Spleen (tissue), 7 donors: ENCODE measurements around the gene NUDT8.

ENCODE experiments used
- POLR2A ChIP-seq, 3 donors: fragments of 450-650 bp; IDR thresholded peaks; one replicate each; pipeline ENCODE4 v1.5.1; 2017; ENCODE audit warnings: antibody characterized with exemption in 3 of 3, mild to moderate bottlenecking in 1 of 3
- POLR2AphosphoS5 ChIP-seq, 3 donors: sonication (generic); formaldehyde crosslinking; IDR thresholded peaks; one replicate each; pipeline ENCODE4 v1.5.1; 2017; ENCODE audit warnings: antibody characterized with exemption in 3 of 3
- TF ChIP-seq, protein P1 (sequence below), 11 experiments: fragments of 200-600 bp in 7 of 11; fragments of 450-650 bp in 4 of 11; sonication (generic) in 4 of 11; IDR thresholded peaks in 8 of 11; conservative IDR thresholded peaks in 3 of 11; 1 replicate in 7 of 11; 2 replicates in 4 of 11; pipeline versions ENCODE4 v1.4.0 to v1.8.0; 2016 to 2021; ENCODE audit warnings: antibody characterized with exemption in 11 of 11, inconsistent platforms in 4 of 11, mild to moderate bottlenecking in 1 of 11
- donor health status: DM: no; HTN: no; CAD: no; lungs with moderate emphysema.
- donor health status: DM: no; HTN: no; CAD: no.
- donor health status: DM: no; HTN: no; CAD: no.

DNA sequence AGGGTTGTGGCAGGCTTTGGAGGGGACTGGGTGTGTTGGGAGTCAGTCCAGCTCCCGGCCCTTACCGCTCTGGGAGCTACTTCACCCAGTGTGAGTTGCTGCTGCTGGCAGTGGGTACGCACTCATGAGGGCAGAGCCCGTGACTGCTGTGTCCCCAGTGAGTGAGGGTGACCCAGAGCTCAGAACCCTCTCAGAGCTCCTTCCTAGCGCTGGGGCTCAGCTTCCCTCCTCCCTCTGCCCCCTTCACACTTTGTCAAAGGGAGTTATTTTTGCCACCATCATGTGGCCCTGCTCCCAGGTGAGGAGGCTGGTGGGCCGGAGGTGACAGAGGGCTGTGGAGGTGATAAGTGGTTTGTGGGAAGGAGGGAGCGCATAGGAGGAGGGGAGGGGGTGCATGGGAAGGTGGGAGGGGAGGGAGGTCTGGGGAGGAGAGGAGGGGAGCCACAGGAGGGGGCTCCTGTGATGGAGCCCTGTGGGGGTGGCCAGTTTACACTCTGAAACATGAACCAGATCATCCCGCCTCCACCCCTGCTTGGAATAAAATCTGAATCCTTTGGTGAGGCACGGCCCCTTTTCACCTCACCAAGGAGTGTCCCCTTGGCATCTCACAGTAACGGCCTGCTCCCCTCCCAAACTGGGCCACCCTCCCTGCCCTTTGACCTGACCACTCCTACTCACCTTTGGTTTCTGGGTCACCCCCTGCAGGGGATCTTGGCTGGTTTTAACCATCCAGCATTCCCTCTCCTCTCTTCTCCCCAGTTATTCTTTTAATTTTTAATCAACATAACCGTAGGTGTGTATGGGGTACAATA is 13.1 kb downstream of the NUDT8 start:
- TF ChIP-seq, protein P1, sequence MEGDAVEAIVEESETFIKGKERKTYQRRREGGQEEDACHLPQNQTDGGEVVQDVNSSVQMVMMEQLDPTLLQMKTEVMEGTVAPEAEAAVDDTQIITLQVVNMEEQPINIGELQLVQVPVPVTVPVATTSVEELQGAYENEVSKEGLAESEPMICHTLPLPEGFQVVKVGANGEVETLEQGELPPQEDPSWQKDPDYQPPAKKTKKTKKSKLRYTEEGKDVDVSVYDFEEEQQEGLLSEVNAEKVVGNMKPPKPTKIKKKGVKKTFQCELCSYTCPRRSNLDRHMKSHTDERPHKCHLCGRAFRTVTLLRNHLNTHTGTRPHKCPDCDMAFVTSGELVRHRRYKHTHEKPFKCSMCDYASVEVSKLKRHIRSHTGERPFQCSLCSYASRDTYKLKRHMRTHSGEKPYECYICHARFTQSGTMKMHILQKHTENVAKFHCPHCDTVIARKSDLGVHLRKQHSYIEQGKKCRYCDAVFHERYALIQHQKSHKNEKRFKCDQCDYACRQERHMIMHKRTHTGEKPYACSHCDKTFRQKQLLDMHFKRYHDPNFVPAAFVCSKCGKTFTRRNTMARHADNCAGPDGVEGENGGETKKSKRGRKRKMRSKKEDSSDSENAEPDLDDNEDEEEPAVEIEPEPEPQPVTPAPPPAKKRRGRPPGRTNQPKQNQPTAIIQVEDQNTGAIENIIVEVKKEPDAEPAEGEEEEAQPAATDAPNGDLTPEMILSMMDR (IDR thresholded peaks at IDR 0.05 in 8 of 11, conservative IDR thresholded peaks at IDR 0.05 in 3 of 11) = no peak
- TF ChIP-seq POLR2A (IDR thresholded peaks at IDR 0.05) (no peak), POLR2AphosphoS5 (IDR thresholded peaks at IDR 0.05) (no peak)
